HAP-1 (cell line): ENCODE measurements around the gene CST8.
"Not testable (repeated sequence)": the region's sequence is repeated elsewhere in the genome, so short reads cannot be mapped to it uniquely, and the experiment has no call there.

ENCODE experiments used
- DNase-seq, 2 experiments: peaks; one replicate each; pipeline ENCODE4 v3.0.0-alpha.2; 2016 to 2020; ENCODE audit warnings: low spot score in 2 of 2
- H3K27me3 ChIP-seq: fragments of 250-450 bp; sonication (Bioruptor Pico); 2 replicates; pipeline ENCODE4 v1.5.1; 2020; ENCODE audit warnings: low read depth, mild to moderate bottlenecking, moderate library complexity
- H3K36me3 ChIP-seq: fragments of 250-450 bp; sonication (Bioruptor Pico); replicated peaks from 2 replicates; pipeline ENCODE4 v1.5.1; 2020; ENCODE audit warnings: mild to moderate bottlenecking
- H3K4me1 ChIP-seq: fragments of 250-450 bp; sonication (Bioruptor Pico); 2 replicates; pipeline ENCODE4 v1.5.1; 2020; ENCODE audit warnings: mild to moderate bottlenecking
- H3K4me3 ChIP-seq: fragments of 250-450 bp; sonication (Bioruptor Pico); 2 replicates; pipeline ENCODE4 v1.5.1; 2020; ENCODE audit warnings: mild to moderate bottlenecking, moderate library complexity
- H3K9me3 ChIP-seq: fragments of 250-450 bp; sonication (Bioruptor Pico); 2 replicates; pipeline ENCODE4 v1.5.1; 2020; ENCODE audit warnings: mild to moderate bottlenecking, moderate library complexity
- in situ Hi-C: fragments of 300-500 bp; cut with MboI; formaldehyde crosslinking; loops from 3 replicates; pipeline ENCODE4 v1.14.3; 2020; ENCODE audit warnings: low sequenced_read_pairs, inconsistent platforms, mixed read lengths

The CST8 gene

DNA sequence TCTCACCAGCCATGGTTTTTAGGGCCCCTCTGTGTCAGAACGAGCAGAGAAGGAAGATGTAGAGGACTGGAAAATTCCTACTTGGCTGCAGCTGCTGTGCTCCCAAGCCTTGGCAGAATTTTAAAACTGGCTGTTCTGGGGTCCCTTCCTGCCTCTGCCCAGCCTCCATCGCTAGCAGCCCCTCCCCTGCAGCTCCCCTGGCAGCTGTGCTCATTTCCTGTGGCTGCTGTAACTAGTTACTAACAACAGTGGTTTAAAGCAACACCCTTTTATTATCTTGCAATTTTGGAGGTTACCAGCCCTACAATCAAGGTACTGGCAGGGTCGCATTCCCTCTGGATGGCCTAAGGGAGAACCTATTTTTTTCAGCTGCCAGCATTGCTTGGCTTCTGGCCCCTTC, 34.5 kb upstream of the CST8 start:
- DNase-seq: no peak
- in situ Hi-C loops: no loop called here

DNA sequence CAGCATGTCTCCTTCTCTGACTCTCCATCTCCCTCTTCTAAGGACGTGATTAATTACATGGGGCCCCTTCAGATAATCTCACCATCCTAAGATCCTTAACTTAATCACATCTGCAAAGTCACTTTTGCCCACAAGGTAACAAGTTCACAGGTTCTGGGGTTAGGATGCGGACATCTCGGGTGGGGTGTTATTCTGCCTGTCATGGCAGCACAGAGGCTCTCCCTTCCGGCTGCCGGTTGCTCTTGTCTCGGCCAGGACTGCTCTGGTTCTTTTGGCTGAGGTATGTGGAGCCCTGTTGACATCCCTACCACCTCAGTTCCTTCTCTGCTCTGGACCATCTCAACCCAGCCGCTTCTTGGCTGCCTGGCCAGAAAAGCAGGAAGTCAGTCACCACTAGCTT, 34.0 kb upstream of the CST8 start:
- in situ Hi-C loops: no loop called here

More for the DNA sequence above, 34.5 kb upstream of the CST8 start:
- no peaks in the 10 kb centered on the region; the same call in 1 of the 2 replicates for H3K27me3 ChIP-seq
- H3K4me1 ChIP-seq: no peaks in the 10 kb centered on the region
- no peaks in the 10 kb centered on the region for H3K36me3 ChIP-seq
- no peaks in the 10 kb centered on the region for H3K9me3 ChIP-seq
- H3K4me3 ChIP-seq: no peak overlapping the region

DNA sequence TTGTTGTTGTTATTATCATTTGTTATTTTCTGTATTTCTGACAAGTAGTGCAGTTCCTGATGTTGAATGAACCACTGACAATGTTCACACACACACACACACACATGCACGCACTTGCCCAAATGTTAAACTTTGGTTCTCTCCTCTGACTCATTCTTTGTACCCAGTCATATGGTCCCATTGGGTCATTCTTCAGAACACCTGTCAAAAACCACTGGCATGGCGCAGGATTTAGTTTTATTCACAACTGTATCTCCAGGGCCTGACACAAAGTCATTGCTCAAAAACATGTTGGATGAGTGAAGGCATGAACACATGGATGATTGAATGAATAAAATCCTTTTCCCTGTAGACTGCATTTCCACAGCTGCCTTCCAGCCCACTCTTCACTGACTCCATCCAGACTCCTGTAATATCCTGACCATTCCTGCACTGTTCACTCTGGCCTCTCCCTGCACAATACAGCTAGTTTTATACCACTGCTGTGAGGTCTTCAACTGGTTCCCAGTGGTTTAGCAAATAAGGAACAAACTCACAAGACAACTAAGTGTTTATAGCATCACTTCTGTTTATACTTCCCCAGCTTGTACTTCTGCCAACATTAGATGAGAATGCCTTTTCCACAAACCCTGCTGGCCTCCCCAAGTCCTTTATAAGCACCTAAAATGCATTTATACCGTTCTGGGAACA, 31.3 kb upstream of the CST8 start:
- DNase-seq: no peak
- Histone ChIP-seq H3K27me3 (peaks cover 2% of the 10 kb centered on the region; the same call in 1 of the 2 replicates), H3K9me3 (no peaks in the 10 kb centered on the region), H3K4me1 (no peaks in the 10 kb centered on the region), H3K36me3 (no peaks in the 10 kb centered on the region), H3K4me3 (no peak overlapping the region)
- in situ Hi-C loops: no loop called here

More for the DNA sequence above, 34.0 kb upstream of the CST8 start:
- H3K27me3 ChIP-seq: no peaks in the 10 kb centered on the region; the same call in 1 of the 2 replicates
- no peak for DNase-seq
- H3K4me3 ChIP-seq: no peak overlapping the region
- no peaks in the 10 kb centered on the region for H3K9me3 ChIP-seq
- no peaks in the 10 kb centered on the region for H3K4me1 ChIP-seq
- H3K36me3 ChIP-seq: no peaks in the 10 kb centered on the region

DNA sequence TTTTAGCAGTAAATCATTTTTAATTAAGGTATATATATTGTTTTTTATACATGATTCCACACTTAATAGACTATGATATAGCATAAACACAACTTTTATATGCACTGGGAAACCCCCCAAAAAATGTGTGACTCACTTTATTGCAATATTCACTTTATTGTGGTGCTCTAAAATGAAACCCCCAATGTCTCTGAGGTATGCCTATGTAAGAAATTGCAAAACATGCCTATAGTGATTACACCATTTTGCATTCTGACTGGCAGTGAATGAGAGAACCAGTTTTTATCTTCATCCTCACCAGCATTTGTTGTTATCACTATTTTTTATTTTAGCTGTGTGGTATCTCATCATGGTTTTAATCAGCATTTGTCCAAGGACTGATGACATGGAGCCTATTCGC, 29.7 kb upstream of the CST8 start:
- in situ Hi-C loops: no loop called here

DNA sequence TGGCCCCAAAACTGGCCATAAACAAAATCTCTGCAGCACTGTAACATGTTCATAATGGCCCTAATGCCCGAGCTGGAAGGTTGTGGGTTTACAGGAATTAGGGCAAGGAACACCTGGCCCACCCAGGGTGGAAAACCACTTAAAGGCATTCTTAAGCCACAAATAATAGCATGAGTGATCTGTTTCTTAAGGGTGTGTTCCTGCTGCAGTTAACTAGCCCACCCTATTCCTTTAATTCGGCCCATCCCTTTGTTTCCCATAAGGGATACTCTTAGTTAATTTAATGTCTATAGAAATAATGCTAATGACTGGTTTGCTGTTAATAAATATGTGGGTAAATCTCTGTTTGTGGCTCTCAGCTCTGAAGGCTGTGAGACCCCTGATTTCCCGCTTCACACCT, 24.0 kb upstream of the CST8 start:
- H3K27me3 ChIP-seq, H3K4me3 ChIP-seq, DNase-seq, H3K9me3 ChIP-seq, in situ Hi-C loops, H3K36me3 ChIP-seq, H3K4me1 ChIP-seq: not testable (repeated sequence)

More for the DNA sequence above, 29.7 kb upstream of the CST8 start:
- Histone ChIP-seq H3K9me3 (no peaks in the 10 kb centered on the region), H3K36me3 (no peaks in the 10 kb centered on the region), H3K4me3 (no peak overlapping the region), H3K4me1 (no peaks in the 10 kb centered on the region), H3K27me3 (peaks cover 2% of the 10 kb centered on the region; the same call in 1 of the 2 replicates)
- DNase-seq: no peak

DNA sequence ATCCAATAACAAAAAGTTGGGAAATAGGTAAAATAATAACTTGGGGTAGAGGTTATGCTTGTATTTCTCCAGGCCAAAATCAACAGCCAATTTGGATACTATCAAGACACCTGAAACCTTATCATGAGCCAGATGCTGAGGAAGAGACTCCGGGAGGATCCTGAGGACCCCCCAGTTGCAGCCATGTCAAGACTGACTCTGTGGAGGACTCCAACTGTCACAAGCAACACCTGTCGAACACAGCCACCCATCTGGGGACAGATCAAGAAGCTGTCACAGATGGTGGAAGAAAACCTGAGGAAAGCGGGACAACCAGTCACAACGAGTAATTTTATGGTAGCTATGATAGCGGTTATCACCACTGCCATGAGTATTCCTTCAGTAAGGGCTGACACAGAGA, 18.6 kb upstream of the CST8 start:
- H3K9me3 ChIP-seq, DNase-seq, H3K4me3 ChIP-seq, H3K36me3 ChIP-seq, H3K27me3 ChIP-seq, H3K4me1 ChIP-seq, in situ Hi-C loops: not testable (repeated sequence)

DNA sequence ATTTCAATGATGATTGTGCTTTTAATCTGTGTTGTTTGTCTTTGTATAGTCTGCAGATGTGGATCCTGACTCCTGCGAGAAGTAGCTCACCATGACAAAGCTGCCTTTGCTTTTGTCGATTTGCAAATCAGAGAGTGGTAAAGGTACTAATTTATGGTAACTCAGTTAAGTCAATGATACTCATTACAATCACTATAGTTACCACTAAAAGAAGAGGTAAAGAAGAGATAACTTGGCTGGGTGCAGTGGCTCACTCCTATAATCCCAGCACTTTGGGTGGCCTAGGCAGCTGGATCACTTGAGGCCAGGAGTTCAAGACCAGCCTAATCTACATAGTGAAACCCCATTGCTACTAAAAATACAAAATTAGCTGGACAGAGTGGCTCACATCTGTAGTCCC, 17.6 kb upstream of the CST8 start:
- in situ Hi-C loops, H3K36me3 ChIP-seq, H3K4me1 ChIP-seq, DNase-seq, H3K27me3 ChIP-seq, H3K9me3 ChIP-seq, H3K4me3 ChIP-seq: not testable (repeated sequence)

DNA sequence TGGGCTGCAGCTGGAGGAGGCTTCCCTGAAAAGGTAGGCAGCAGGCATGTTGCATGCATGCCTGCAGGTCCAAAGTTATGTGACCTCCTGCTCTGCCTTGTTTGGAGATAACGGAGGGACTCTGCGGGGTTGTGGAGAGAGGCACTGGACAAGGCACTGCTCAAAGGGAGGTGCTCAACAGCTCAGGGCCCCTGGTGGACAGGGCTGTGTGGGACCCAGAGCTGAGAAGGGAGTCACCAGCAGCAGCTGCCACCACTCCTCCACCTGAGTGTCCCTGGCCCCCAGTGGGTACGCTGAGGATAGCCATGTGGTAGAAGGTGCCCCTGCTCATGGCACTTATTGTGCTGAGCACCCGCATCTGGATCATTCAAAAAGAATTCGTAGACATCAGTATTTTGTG, 15.5 kb upstream of the CST8 start:
- Histone ChIP-seq H3K4me3 (no peak overlapping the region), H3K4me1 (no peaks in the 10 kb centered on the region), H3K9me3 (no peaks in the 10 kb centered on the region), H3K36me3 (no peaks in the 10 kb centered on the region), H3K27me3 (no peaks in the 10 kb centered on the region)
- in situ Hi-C loops: no loop called here
- DNase-seq: no peak

DNA sequence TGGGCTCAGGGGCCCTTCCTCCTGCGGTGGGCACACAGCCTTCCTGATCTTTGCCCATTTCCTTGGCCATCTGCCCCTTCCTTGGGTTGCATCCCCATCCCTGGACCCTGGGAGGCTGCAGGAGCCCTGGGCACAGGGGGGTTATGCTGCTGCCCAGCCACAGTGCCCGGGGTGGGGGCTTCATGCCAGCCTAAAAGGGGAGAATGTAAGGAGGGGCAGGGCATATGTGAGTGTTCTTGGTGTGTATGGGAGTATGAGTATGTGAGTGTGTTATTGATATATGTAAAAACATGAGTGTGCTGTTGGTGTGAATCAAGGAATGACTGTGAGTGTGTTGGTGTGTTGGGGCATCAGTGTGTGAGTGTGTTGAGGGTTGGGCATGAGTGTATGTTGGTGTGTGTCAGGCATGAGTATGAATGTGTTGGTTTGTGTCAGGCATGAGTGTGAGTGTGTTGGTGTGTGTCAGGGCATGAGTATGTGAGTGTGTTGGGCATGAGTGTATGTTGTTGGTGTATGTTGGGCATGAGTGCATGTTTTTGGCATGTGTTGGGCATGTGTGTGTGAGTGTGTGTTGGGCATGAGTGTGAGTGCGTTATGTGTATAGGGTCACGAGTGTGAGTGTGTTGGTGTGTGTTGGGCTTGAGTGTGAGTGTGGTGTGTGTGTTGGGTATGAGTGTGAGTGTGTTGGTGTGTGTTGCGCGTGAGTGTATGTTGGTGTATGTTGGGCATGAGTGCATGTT, 14.7 kb upstream of the CST8 start:
- H3K36me3 ChIP-seq: no peaks in the 10 kb centered on the region
- no peaks in the 10 kb centered on the region for H3K4me1 ChIP-seq
- no peak for DNase-seq
- H3K9me3 ChIP-seq: no peaks in the 10 kb centered on the region
- no peaks in the 10 kb centered on the region for H3K27me3 ChIP-seq
- no peak overlapping the region for H3K4me3 ChIP-seq
- in situ Hi-C loops: no loop called here

DNA sequence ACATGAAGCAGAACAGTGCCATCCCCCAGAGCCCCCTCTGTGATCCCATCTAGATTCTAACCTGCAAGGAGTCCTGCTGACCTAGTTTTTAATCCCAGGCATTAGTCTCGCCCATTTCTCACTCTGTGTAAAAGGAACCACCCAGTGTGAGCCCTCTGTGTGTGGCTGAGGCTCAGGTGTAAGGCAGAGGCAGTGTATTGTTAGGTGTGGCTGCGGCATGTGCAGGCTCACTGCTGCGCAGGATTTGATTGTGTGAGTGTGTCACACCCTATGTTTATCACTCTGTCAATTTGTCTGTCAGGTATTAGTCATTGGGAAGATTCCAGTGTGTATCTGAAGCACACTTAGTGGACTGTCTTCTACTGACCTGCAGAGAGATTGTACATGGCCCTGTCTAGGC, 13.7 kb upstream of the CST8 start:
- in situ Hi-C loops: no loop called here
- no peak overlapping the region for H3K4me3 ChIP-seq
- no peaks in the 10 kb centered on the region for H3K36me3 ChIP-seq
- no peaks in the 10 kb centered on the region for H3K4me1 ChIP-seq
- no peaks in the 10 kb centered on the region for H3K27me3 ChIP-seq
- no peak for DNase-seq
- no peaks in the 10 kb centered on the region for H3K9me3 ChIP-seq

DNA sequence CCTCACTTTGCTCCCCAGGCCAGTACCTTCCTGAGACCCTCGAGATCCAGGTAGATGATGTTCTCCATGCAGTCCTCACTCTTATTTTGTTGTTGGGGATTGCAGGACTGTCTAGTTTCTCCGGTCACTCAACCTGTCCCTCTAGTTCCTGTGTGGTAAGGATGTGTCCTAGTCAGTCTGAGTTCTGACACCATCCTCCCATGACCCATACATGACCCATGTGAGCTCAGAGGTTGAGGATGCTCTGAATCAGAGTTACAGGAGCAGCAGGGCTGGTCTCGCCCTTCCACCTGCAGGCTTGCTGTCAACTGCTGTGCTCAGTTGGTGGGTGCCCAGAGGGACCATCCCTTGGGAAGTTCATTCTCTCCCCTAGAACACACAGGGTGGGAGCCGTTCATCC, 11.9 kb upstream of the CST8 start:
- no peaks in the 10 kb centered on the region; the same call in 1 of the 2 replicates for H3K27me3 ChIP-seq
- no peak for DNase-seq
- H3K9me3 ChIP-seq: no peaks in the 10 kb centered on the region
- H3K4me3 ChIP-seq: no peak overlapping the region
- H3K4me1 ChIP-seq: no peaks in the 10 kb centered on the region
- in situ Hi-C loops: no loop called here
- no peaks in the 10 kb centered on the region for H3K36me3 ChIP-seq

DNA sequence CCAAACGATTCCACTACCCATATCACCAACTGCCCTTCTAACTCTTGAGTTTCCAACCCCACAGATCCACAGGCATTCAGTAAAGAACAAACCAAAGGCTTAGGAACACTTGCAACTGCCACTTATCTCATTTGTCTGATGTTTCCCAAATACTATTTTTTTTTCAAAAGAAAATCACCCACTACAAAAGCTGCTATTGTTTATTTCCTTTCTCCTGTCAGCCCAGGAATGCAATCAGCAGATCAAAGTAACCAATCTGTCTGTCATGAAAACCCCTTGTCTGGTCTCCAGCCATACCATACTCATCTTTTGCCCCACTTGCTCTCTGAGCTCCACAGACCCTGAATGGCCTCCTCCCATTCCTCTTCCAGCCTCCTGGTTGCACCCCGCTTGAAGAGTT, 8.8 kb upstream of the CST8 start:
- in situ Hi-C loops: no loop called here
- Histone ChIP-seq H3K36me3 (no peaks in the 10 kb centered on the region), H3K4me1 (no peaks in the 10 kb centered on the region), H3K27me3 (no peaks in the 10 kb centered on the region; the same call in 1 of the 2 replicates), H3K9me3 (no peaks in the 10 kb centered on the region), H3K4me3 (no peak overlapping the region)
- DNase-seq: no peak

DNA sequence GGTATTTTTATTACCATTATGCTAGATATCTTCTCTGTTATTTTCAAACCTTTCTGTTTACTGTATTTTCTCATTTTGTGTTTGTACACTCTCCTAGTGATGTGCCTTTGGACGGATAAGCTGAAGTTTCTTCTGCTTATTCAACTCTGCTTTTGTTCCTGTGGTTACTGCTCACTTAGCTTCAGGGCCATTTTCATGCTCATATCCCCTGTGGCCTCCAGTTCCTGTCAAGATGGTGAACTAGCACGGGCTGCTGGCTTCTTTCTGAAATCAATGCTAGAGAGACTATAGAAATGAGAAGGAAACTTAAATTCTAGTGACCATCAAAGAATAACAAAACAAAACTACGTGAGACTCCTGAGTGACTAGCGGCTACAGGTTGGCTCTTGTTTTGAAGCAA, 6.8 kb upstream of the CST8 start:
- H3K9me3 ChIP-seq: no peaks in the 10 kb centered on the region
- H3K4me1 ChIP-seq: no peaks in the 10 kb centered on the region
- no peaks in the 10 kb centered on the region for H3K36me3 ChIP-seq
- no peaks in the 10 kb centered on the region; the same call in 1 of the 2 replicates for H3K27me3 ChIP-seq
- no peak overlapping the region for H3K4me3 ChIP-seq
- no peak for DNase-seq
- in situ Hi-C loops: no loop called here

DNA sequence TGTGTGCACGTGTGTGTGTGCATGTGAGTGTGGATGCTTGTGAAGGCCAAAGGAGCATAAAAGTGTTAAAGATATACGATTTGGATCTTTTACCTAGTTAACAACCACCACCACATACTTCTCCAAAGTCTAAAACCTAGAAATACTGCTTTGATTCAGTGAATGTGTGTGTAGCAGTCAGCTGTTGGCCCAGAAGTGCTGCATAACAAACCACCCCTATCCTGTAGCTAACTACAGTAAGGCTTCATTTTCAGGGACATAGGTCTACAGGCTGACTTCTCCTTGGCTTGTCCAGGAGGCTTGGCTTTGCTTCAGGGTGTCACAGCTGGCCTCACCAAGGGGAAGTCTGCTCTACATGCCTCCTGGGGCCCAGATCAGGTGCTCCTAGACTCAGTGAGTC, 2.4 kb upstream of the CST8 start:
- Histone ChIP-seq H3K4me1 (no peaks in the 10 kb centered on the region), H3K27me3 (no peaks in the 10 kb centered on the region; the same call in 1 of the 2 replicates), H3K4me3 (no peak overlapping the region), H3K36me3 (no peaks in the 10 kb centered on the region), H3K9me3 (no peaks in the 10 kb centered on the region)
- in situ Hi-C loops: no loop called here
- no peak for DNase-seq
